Measurements from ENCODE around the gene RAB11A.

RAB11A gene

GRCh38 chr15:65917936-65918335 lies 48.6 kb downstream of the RAB11A start:
- no peak for DNase-seq

- no peak for DNase-seq
Observed at GRCh38 chr15:65918357-65918920, 49.1 kb downstream of the RAB11A start.

- DNase-seq = no peak
Observed at GRCh38 chr15:65918945-65919344, 49.7 kb downstream of the RAB11A start.

- no peak for DNase-seq
Observed at GRCh38 chr15:65919353-65919752, 50.1 kb downstream of the RAB11A start.

- DNase-seq = peak; percentile 30
Observed at GRCh38 chr15:65920121-65920520, 50.8 kb downstream of the RAB11A start.

GRCh38 chr15:65920825-65921309 lies 51.6 kb downstream of the RAB11A start:
- DNase-seq = no peak

- DNase-seq = no peak
Observed at GRCh38 chr15:65921780-65922179, 52.5 kb downstream of the RAB11A start.

- DNase-seq = no peak
Observed at GRCh38 chr15:65922621-65923020, 53.3 kb downstream of the RAB11A start.

- no peak for DNase-seq
Observed at GRCh38 chr15:65923264-65923663, 54.0 kb downstream of the RAB11A start.

- no peak for DNase-seq
Observed at GRCh38 chr15:65924004-65924403, 54.7 kb downstream of the RAB11A start.

- DNase-seq = no peak
Observed at GRCh38 chr15:65925338-65925737, 56.0 kb downstream of the RAB11A start.

GRCh38 chr15:65926459-65926858 lies 57.2 kb downstream of the RAB11A start:
- no peak for DNase-seq

GRCh38 chr15:65926899-65927298 lies 57.6 kb downstream of the RAB11A start:
- DNase-seq = no peak

- DNase-seq = no peak
Observed at GRCh38 chr15:65927545-65927944, 58.3 kb downstream of the RAB11A start.

- no peak for DNase-seq
Observed at GRCh38 chr15:65929573-65929972, 60.3 kb downstream of the RAB11A start.

- no peak for DNase-seq
Observed at GRCh38 chr15:65930134-65930533, 60.8 kb downstream of the RAB11A start.

GRCh38 chr15:65931221-65931620 lies 61.9 kb downstream of the RAB11A start:
- no peak for DNase-seq

GRCh38 chr15:65935391-65935790 lies 66.1 kb downstream of the RAB11A start:
- no peak for DNase-seq

GRCh38 chr15:65936282-65936681 lies 67.0 kb downstream of the RAB11A start:
- no peak for DNase-seq

GRCh38 chr15:65937054-65937453 lies 67.8 kb downstream of the RAB11A start:
- DNase-seq = no peak

GRCh38 chr15:65937476-65937875 lies 68.2 kb downstream of the RAB11A start:
- DNase-seq = no peak

GRCh38 chr15:65938604-65939003 lies 69.3 kb downstream of the RAB11A start:
- DNase-seq = no peak

GRCh38 chr15:65939901-65940617 lies 70.8 kb downstream of the RAB11A start:
- no peak for DNase-seq

GRCh38 chr15:65940618-65940909 lies 71.3 kb downstream of the RAB11A start:
- no peak for DNase-seq
